ENCODE measurements around the gene POU3F3.
A peak's percentile ranks its signal among the peaks of the same experiment; 100 is the strongest.

The POU3F3 gene

GRCh38 chr2:104852090-104852666 is 1.7 kb upstream of the POU3F3 start:
- H3K27me3 ChIP-seq (ENCODE audit: insufficient read depth, poor library complexity, severe bottlenecking), result peaks cover 64% of the 10 kb centered on the region
- peak overlapping the region; percentile 23 for H3K4me3 ChIP-seq (replicated peaks; ENCODE audit: insufficient read depth, low read length)
- TF ChIP-seq GABPA (IDR thresholded peaks at IDR 0.05; ENCODE audit: low read depth), result no peak
- TF ChIP-seq REST (IDR thresholded peaks at IDR 0.05; ENCODE audit: insufficient replicate concordance, low read depth), result no peak
- no peak for TF ChIP-seq POLR2AphosphoS5 (IDR thresholded peaks at IDR 0.05; ENCODE audit: low read depth)
- TF ChIP-seq SPI1 (IDR thresholded peaks at IDR 0.05; ENCODE audit: borderline replicate concordance, low read depth), result no peak
- TF ChIP-seq CTCF (IDR thresholded peaks at IDR 0.05; ENCODE audit: insufficient read depth, low read length), result no peak
- no peak overlapping the region for H3K27ac ChIP-seq (replicated peaks)
- DNase-seq (ENCODE audit: low read depth in 1 of 2, low spot score in 1 of 2), result no peak

- no peak for TF ChIP-seq GABPA (IDR thresholded peaks at IDR 0.05; ENCODE audit: low read depth)
- TF ChIP-seq SPI1 (IDR thresholded peaks at IDR 0.05; ENCODE audit: borderline replicate concordance, low read depth), result no peak
- no peak for TF ChIP-seq REST (IDR thresholded peaks at IDR 0.05; ENCODE audit: insufficient replicate concordance, low read depth)
- TF ChIP-seq CTCF (IDR thresholded peaks at IDR 0.05; ENCODE audit: insufficient read depth, low read length), result no peak
- no peak for TF ChIP-seq POLR2AphosphoS5 (IDR thresholded peaks at IDR 0.05; ENCODE audit: low read depth)
- Histone ChIP-seq H3K27ac (replicated peaks) (no peak overlapping the region), H3K27me3 (ENCODE audit: insufficient read depth, poor library complexity, severe bottlenecking) (peaks cover 70% of the 10 kb centered on the region), H3K4me3 (replicated peaks; ENCODE audit: insufficient read depth, low read length) (no peak overlapping the region)
- no peak for DNase-seq (ENCODE audit: low read depth in 1 of 2, low spot score in 1 of 2)
Observed at GRCh38 chr2:104854498-104855220, 744 bp downstream of the POU3F3 start.

- no peak overlapping the region for H3K4me3 ChIP-seq (replicated peaks; ENCODE audit: insufficient read depth, low read length)
Observed at GRCh38 chr2:104855221-104856085, 1.5 kb downstream of the POU3F3 start.

More at GRCh38 chr2:104855221-104856085, 1.5 kb downstream of the POU3F3 start:
- no peak for DNase-seq (ENCODE audit: low read depth in 1 of 2, low spot score in 1 of 2)
- TF ChIP-seq SPI1 (IDR thresholded peaks at IDR 0.05; ENCODE audit: borderline replicate concordance, low read depth), result no peak
- no peak for TF ChIP-seq POLR2AphosphoS5 (IDR thresholded peaks at IDR 0.05; ENCODE audit: low read depth)
- TF ChIP-seq REST (IDR thresholded peaks at IDR 0.05; ENCODE audit: insufficient replicate concordance, low read depth), result no peak
- TF ChIP-seq GABPA (IDR thresholded peaks at IDR 0.05; ENCODE audit: low read depth), result no peak
- TF ChIP-seq CTCF (IDR thresholded peaks at IDR 0.05; ENCODE audit: insufficient read depth, low read length), result no peak
- H3K27ac ChIP-seq (replicated peaks), result no peak overlapping the region
- peaks cover 67% of the 10 kb centered on the region for H3K27me3 ChIP-seq (ENCODE audit: insufficient read depth, poor library complexity, severe bottlenecking)
